ENCODE data around the gene MALSU1. TPM values are rescaled to one million over a fixed set of nuclear protein-coding genes. Genes with fewer than 3 reads are reported as not detected.
A peak's percentile ranks its signal among the peaks of the same experiment; 100 is the strongest.

MALSU1 gene
- total and polyA plus RNA-seq, 4 donors = 30.3 to 84.6 (median 40.5) TPM

- no peak overlapping the region for H3K4me3 ChIP-seq (ENCODE audit: low read depth in 1 of 3, low read length in 3 of 3)
- 37% methylated on average over 2 of the region's 2 CpGs for WGBS
- TF ChIP-seq RAD21 (IDR thresholded peaks at IDR 0.05) (no peak), REST (IDR thresholded peaks at IDR 0.05) (no peak), HNF4A (conservative IDR thresholded peaks at IDR 0.05) (peak in 1 of 2 donors; percentile 7), TAF1 (conservative IDR thresholded peaks at IDR 0.05) (no peak)
- no peaks in the 10 kb centered on the region for H3K9me3 ChIP-seq (ENCODE audit: control insufficient read depth in 4 of 4, low read length in 3 of 4)
- H3K4me1 ChIP-seq (ENCODE audit: control insufficient read depth in 4 of 4, insufficient read depth in 4 of 4, low read length in 3 of 4) = peaks cover 11 to 51% (median 43%) of the 10 kb centered on the region in 4 donors
- no peak overlapping the region for H3K9ac ChIP-seq (ENCODE audit: low read depth in 1 of 2, low read length in 2 of 2)
- no peaks in the 10 kb centered on the region for H3K27me3 ChIP-seq (ENCODE audit: control insufficient read depth in 4 of 4, insufficient read depth in 4 of 4, low read length in 3 of 4)
- no peaks in the 10 kb centered on the region for H3K36me3 ChIP-seq (ENCODE audit: control insufficient read depth in 4 of 4, insufficient read depth in 3 of 4, low read depth in 1 of 4, low read length in 3 of 4)
- H3K27ac ChIP-seq (ENCODE audit: low read depth in 1 of 2, low read length in 2 of 2) = no peak overlapping the region
- DNase-seq (ENCODE audit: low spot score) = no peak
These were observed 39.3 kb downstream of the MALSU1 start for GRCh38 chr7:23338439-23338838.

- H3K4me1 ChIP-seq (ENCODE audit: control insufficient read depth in 4 of 4, insufficient read depth in 4 of 4, low read length in 3 of 4) = peaks cover 11 to 47% (median 39%) of the 10 kb centered on the region in 4 donors
- TF ChIP-seq REST (IDR thresholded peaks at IDR 0.05) (no peak), NR2F2 (IDR thresholded peaks at IDR 0.05) (no peak), MAX (IDR thresholded peaks at IDR 0.05) (no peak)
- no peak overlapping the region for H3K4me3 ChIP-seq (ENCODE audit: low read depth in 1 of 3, low read length in 3 of 3)
- H3K9me3 ChIP-seq (ENCODE audit: control insufficient read depth in 4 of 4, low read length in 3 of 4) = no peaks in the 10 kb centered on the region
- H3K9ac ChIP-seq (ENCODE audit: low read depth in 1 of 2, low read length in 2 of 2) = no peak overlapping the region
- no peak overlapping the region for H3K27ac ChIP-seq (ENCODE audit: low read depth in 1 of 2, low read length in 2 of 2)
- no peaks in the 10 kb centered on the region for H3K27me3 ChIP-seq (ENCODE audit: control insufficient read depth in 4 of 4, insufficient read depth in 4 of 4, low read length in 3 of 4)
- no peak for DNase-seq (ENCODE audit: low spot score)
- WGBS = 56% methylated on average over 2 of the region's 2 CpGs
- H3K36me3 ChIP-seq (ENCODE audit: control insufficient read depth in 4 of 4, insufficient read depth in 3 of 4, low read depth in 1 of 4, low read length in 3 of 4) = no peaks in the 10 kb centered on the region
These were observed 39.7 kb downstream of the MALSU1 start for GRCh38 chr7:23338863-23339262.

DNA sequence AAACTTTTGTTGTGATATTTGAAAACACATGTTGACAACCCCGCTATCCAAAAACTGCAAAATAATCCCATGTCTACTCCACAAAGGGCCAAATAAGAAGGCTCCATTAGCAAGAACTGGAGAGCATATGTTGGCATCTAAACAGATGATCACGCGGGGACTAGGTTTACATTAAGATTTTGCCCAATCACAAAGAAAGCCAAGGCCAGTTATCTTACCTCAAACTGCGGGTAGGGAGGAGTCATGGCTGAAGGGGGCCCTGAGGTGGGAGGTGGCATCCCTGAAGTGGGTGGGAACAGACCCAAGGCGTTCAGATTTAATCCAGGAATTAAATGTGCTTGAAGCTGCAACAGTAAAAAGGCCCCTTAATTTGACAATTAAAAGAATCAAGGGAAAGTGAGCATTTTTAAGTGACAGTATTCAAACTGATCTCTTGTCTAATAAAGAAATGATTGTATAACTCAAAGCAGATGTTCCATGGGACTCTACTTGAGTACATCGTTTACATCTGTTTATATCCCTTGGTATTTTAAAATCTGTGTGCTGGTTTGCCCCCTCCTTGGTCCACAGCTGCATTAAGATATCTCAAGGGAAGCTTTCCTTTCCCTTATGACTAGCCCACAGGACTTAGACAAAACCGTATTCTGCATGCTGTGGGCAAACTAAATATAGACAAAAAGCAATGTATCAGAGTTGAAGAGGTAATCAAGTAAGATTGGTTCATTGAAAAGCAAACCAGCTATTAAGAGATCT, 42.9 kb downstream of the MALSU1 start:
- H3K9ac ChIP-seq (ENCODE audit: low read depth in 1 of 2, low read length in 2 of 2) = no peak overlapping the region
- H3K9me3 ChIP-seq (ENCODE audit: control insufficient read depth in 4 of 4, low read length in 3 of 4) = no peaks in the 10 kb centered on the region
- no peak overlapping the region for H3K4me3 ChIP-seq (ENCODE audit: low read depth in 1 of 3, low read length in 3 of 3)
- peaks cover 2 to 19% (median 15%) of the 10 kb centered on the region in 4 donors for H3K4me1 ChIP-seq (ENCODE audit: control insufficient read depth in 4 of 4, insufficient read depth in 4 of 4, low read length in 3 of 4)
- 92% methylated on average over 7 of the region's 7 CpGs for WGBS
- TF ChIP-seq YY1 (IDR thresholded peaks at IDR 0.05) = no peak
- TF ChIP-seq FOXA1 (IDR thresholded peaks at IDR 0.05) = no peak
- TF ChIP-seq GABPA (IDR thresholded peaks at IDR 0.05 in 1 of 2, conservative IDR thresholded peaks at IDR 0.05 in 1 of 2) = no peak
- TF ChIP-seq NR2F2 (IDR thresholded peaks at IDR 0.05) = no peak
- TF ChIP-seq TAF1 (conservative IDR thresholded peaks at IDR 0.05) = no peak
- no peak for TF ChIP-seq RAD21 (IDR thresholded peaks at IDR 0.05)
- no peak for TF ChIP-seq FOXA2 (IDR thresholded peaks at IDR 0.05)
- TF ChIP-seq ZBTB33 (IDR thresholded peaks at IDR 0.05) = no peak
- TF ChIP-seq JUND (IDR thresholded peaks at IDR 0.05) = no peak
- TF ChIP-seq RXRA (IDR thresholded peaks at IDR 0.05) = no peak
- TF ChIP-seq REST (IDR thresholded peaks at IDR 0.05) = no peak
- H3K27me3 ChIP-seq (ENCODE audit: control insufficient read depth in 4 of 4, insufficient read depth in 4 of 4, low read length in 3 of 4) = no peaks in the 10 kb centered on the region
- no peaks in the 10 kb centered on the region for H3K36me3 ChIP-seq (ENCODE audit: control insufficient read depth in 4 of 4, insufficient read depth in 3 of 4, low read depth in 1 of 4, low read length in 3 of 4)
- no peak for DNase-seq (ENCODE audit: low spot score)
- no peak overlapping the region for H3K27ac ChIP-seq (ENCODE audit: low read depth in 1 of 2, low read length in 2 of 2)

Data from liver (tissue), 9 donors.